HepG2 (cell line): ENCODE data around the gene INKA2. TPM values are rescaled to one million over a fixed set of nuclear protein-coding genes. Genes with fewer than 3 reads are reported as not detected.

ENCODE experiments used
- CAMTA2 ChIP-seq: sonication (generic); formaldehyde crosslinking; IDR thresholded peaks from 2 replicates; pipeline ENCODE4 v1.4.0; 2020; ENCODE audit warnings: mild to moderate bottlenecking, missing genetic modification reagents, borderline replicate concordance
- CBX5 ChIP-seq: sonication (generic); formaldehyde crosslinking; IDR thresholded peaks from 2 replicates; pipeline ENCODE4 v1.4.0; 2020; ENCODE audit warnings: missing genetic modification reagents, borderline replicate concordance
- CENPT ChIP-seq: sonication (generic); formaldehyde crosslinking; IDR thresholded peaks from 2 replicates; pipeline ENCODE4 v1.8.0; 2022; ENCODE audit warnings: low read depth, mild to moderate bottlenecking, moderate library complexity, missing genetic modification reagents
- ETS1 ChIP-seq: sonication (generic); formaldehyde crosslinking; IDR thresholded peaks from 2 replicates; pipeline ENCODE4 v1.4.0; 2020; ENCODE audit warnings: missing genetic modification reagents
- IKZF1 ChIP-seq: fragments of 450-650 bp; IDR thresholded peaks from 2 replicates; pipeline ENCODE4 v1.7.1; 2016
- MAFF ChIP-seq: IDR thresholded peaks from 2 replicates; pipeline ENCODE4 v1.6.1; 2011; ENCODE audit warnings: low read depth, low read length, improper control_type of control experiment
- SIX4 ChIP-seq: sonication (generic); formaldehyde crosslinking; IDR thresholded peaks from 2 replicates; pipeline ENCODE4 v1.4.0; 2020; ENCODE audit warnings: missing genetic modification reagents
- SKIL ChIP-seq: sonication (generic); formaldehyde crosslinking; IDR thresholded peaks from 2 replicates; pipeline ENCODE4 v1.8.0; 2022; ENCODE audit warnings: missing genetic modification reagents, mild to moderate bottlenecking, moderate library complexity, borderline replicate concordance
- TBP ChIP-seq: sonication (generic); formaldehyde crosslinking; IDR thresholded peaks from 2 replicates; pipeline ENCODE4 v1.5.0; 2020; ENCODE audit warnings: missing genetic modification reagents
- ZNF274 ChIP-seq: sonication (generic); formaldehyde crosslinking; IDR thresholded peaks from 2 replicates; pipeline ENCODE4 v1.5.1; 2020; ENCODE audit warnings: mild to moderate bottlenecking, missing genetic modification reagents
- ZNF737 ChIP-seq: sonication (generic); formaldehyde crosslinking; IDR thresholded peaks from 2 replicates; pipeline ENCODE4 v1.5.0; 2020; ENCODE audit warnings: missing genetic modification reagents, mild to moderate bottlenecking, borderline replicate concordance
- ZNF782 ChIP-seq: sonication (generic); formaldehyde crosslinking; IDR thresholded peaks from 2 replicates; pipeline ENCODE4 v1.4.0; 2020; ENCODE audit warnings: missing genetic modification reagents, mild to moderate bottlenecking, borderline replicate concordance
- ZSCAN9 ChIP-seq: IDR thresholded peaks from 2 replicates; pipeline ENCODE4 v1.6.1; 2016; ENCODE audit warnings: borderline replicate concordance
- polyA plus RNA-seq, 8 experiments: library from polyadenylated mRNA; depleted of rRNA in 3 of 8; stranded (reverse) in 7 of 8; unstranded in 1 of 8; fragments of >200 nt; fragmentation: Illumina TruSeq in 4 of 8; extraction: Trizol in 4 of 8; gene quantifications; 2 replicates each; pipeline versions ENCODE4 v1.2.1 to v1.2.3, GENCODE V29; 2011 to 2016; ENCODE audit warnings: low read depth in 4 of 8, missing spikeins in 1 of 8, mixed read lengths in 1 of 8; ENCODE audit not compliant: insufficient read depth in 1 of 8
- total RNA-seq, 5 experiments: library from RNA; depleted of rRNA; stranded (reverse); fragments of >200 nt; fragmentation: Illumina TruSeq; extraction: Trizol; gene quantifications; 2 replicates each; pipeline ENCODE4 v1.2.3, GENCODE V29; 2016; ENCODE audit warnings: low read depth in 1 of 5
- TF ChIP-seq, protein P1 (sequence below): sonication (generic); formaldehyde crosslinking; IDR thresholded peaks from one replicate; pipeline ENCODE4 v1.5.1; 2020; ENCODE audit warnings: mild to moderate bottlenecking, missing genetic modification reagents; ENCODE audit errors: not compliant biosample characterization
- TF ChIP-seq, protein P2 (sequence below): sonication (generic); formaldehyde crosslinking; IDR thresholded peaks from 2 replicates; pipeline ENCODE4 v1.5.0; 2020; ENCODE audit warnings: mild to moderate bottlenecking, low read depth, missing genetic modification reagents, borderline replicate concordance
- TF ChIP-seq, protein P3 (sequence below): sonication (generic); formaldehyde crosslinking; IDR thresholded peaks from 2 replicates; pipeline ENCODE4 v1.5.1; 2020; ENCODE audit warnings: missing genetic modification reagents, mild to moderate bottlenecking, borderline replicate concordance

INKA2 gene
- total and polyA plus RNA-seq, 2 of the 13 experiments (the other 11 are each of a cell fraction or from before 2014, with no cell fraction given), result 2.6 to 4.6 TPM

DNA sequence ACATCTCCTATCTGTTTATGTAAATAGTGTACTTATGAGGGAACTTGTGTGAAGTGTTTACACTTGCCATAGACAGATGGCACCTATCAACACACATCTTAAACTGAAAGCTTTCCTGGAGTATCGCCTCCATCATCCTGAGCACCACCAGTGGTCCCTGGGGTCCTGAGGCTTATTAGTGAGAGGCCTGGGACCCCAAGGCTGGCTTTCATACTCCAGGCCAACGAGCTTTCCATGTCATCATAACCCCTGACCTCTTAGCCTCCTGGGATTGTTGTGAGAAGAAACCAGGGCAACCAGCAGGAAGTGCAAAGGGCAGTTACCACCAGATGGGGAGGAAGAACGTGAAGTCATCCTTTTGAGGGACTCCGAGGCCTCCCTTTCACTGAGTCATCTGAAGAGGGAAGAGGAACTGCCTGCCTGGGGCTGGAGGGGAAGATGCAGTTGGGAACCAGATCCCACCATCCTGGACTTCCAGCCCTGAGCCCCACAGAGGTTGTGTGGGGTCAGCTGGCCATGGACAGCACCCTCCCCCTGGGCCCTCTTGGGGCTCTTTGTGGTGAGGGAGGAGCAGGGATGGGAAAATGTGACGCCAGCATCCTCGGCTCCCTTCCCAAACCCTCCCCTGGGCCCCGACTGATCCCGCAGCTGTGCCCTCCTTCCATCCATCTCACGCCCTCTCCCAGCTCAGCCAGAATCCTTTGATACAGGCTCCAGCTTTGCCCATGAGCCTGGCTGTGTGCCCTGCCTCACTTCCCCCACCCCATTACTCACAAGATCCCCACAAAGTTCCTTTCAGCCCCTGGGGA lies 5.8 kb downstream of the INKA2 start (continued):
- TF ChIP-seq, protein P1, sequence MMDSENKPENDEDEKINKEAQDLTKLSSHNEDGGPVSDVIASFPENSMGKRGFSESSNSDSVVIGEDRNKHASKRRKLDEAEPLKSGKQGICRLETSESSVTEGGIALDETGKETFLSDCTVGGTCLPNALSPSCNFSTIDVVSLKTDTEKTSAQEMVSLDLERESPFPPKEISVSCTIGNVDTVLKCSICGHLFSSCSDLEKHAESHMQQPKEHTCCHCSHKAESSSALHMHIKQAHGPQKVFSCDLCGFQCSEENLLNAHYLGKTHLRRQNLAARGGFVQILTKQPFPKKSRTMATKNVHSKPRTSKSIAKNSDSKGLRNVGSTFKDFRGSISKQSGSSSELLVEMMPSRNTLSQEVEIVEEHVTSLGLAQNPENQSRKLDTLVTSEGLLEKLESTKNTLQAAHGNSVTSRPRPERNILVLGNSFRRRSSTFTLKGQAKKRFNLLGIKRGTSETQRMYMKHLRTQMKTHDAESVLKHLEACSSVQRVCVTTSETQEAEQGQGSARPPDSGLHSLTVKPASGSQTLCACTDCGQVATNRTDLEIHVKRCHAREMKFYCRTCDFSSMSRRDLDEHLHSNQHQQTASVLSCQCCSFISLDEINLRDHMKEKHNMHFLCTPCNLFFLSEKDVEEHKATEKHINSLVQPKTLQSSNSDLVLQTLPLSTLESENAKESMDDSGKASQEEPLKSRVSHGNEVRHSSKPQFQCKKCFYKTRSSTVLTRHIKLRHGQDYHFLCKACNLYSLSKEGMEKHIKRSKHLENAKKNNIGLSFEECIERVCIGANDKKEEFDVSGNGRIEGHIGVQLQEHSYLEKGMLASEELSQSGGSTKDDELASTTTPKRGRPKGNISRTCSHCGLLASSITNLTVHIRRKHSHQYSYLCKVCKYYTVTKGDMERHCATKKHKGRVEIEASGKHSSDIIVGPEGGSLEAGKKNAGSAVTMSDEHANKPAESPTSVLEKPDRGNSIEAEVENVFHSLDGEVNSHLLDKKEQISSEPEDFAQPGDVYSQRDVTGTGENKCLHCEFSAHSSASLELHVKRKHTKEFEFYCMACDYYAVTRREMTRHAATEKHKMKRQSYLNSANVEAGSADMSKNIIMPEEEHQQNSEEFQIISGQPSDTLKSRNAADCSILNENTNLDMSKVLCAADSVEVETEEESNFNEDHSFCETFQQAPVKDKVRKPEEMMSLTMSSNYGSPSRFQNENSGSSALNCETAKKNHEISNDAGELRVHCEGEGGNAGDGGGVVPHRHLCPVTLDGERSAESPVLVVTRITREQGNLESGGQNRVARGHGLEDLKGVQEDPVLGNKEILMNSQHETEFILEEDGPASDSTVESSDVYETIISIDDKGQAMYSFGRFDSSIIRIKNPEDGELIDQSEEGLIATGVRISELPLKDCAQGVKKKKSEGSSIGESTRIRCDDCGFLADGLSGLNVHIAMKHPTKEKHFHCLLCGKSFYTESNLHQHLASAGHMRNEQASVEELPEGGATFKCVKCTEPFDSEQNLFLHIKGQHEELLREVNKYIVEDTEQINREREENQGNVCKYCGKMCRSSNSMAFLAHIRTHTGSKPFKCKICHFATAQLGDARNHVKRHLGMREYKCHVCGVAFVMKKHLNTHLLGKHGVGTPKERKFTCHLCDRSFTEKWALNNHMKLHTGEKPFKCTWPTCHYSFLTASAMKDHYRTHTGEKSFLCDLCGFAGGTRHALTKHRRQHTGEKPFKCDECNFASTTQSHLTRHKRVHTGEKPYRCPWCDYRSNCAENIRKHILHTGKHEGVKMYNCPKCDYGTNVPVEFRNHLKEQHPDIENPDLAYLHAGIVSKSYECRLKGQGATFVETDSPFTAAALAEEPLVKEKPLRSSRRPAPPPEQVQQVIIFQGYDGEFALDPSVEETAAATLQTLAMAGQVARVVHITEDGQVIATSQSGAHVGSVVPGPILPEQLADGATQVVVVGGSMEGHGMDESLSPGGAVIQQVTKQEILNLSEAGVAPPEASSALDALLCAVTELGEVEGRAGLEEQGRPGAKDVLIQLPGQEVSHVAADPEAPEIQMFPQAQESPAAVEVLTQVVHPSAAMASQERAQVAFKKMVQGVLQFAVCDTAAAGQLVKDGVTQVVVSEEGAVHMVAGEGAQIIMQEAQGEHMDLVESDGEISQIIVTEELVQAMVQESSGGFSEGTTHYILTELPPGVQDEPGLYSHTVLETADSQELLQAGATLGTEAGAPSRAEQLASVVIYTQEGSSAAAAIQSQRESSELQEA, result no peak
- no peak for TF ChIP-seq ZNF782 (CRISPR knock-in tag)
- TF ChIP-seq, protein P2, sequence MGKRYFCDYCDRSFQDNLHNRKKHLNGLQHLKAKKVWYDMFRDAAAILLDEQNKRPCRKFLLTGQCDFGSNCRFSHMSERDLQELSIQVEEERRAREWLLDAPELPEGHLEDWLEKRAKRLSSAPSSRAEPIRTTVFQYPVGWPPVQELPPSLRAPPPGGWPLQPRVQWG (CRISPR knock-in tag), result no peak
- no peak for TF ChIP-seq ZNF737 (CRISPR knock-in tag)
- no peak for TF ChIP-seq ETS1 (CRISPR knock-in tag)
- no peak for TF ChIP-seq ZNF274 (CRISPR knock-in tag)
- TF ChIP-seq TBP, result no peak
- TF ChIP-seq IKZF1, result no peak
- TF ChIP-seq ZSCAN9 (CRISPR knock-in tag), result no peak; the same call in 1 of the 2 replicates
- no peak for TF ChIP-seq CAMTA2 (CRISPR knock-in tag)
- no peak for TF ChIP-seq CENPT (CRISPR knock-in tag)
- no peak for TF ChIP-seq SKIL (CRISPR knock-in tag)
- TF ChIP-seq CBX5 (CRISPR knock-in tag), result 0 out of 2 replicates have a peak, but pooled peaks have one; percentile 43
- peak; percentile 34 for TF ChIP-seq MAFF
- TF ChIP-seq, protein P3, sequence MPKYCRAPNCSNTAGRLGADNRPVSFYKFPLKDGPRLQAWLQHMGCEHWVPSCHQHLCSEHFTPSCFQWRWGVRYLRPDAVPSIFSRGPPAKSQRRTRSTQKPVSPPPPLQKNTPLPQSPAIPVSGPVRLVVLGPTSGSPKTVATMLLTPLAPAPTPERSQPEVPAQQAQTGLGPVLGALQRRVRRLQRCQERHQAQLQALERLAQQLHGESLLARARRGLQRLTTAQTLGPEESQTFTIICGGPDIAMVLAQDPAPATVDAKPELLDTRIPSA (CRISPR knock-in tag), result no peak
- no peak for TF ChIP-seq SIX4 (CRISPR knock-in tag)
